ENCODE data around the gene ATP1A4.

ATP1A4 gene

DNA sequence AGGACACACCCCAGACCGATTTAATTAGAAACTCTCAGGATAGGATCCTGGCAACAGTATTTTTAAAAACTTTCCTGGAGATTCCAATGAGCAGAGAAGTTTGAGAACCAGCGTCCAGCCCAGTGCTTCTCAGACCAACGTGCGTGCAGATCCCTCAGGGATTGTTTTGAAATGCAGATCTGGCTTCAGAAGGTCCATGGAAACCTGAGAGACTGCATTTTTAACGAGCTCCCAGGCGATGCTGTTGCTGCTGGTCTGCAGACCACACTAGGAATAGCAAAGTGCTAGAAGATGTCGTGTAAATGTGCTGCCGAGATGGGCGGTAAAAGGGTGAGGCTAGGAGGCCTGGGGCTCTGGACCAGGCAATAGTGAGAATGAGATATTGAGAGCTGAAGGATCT, 20.6 kb downstream of the ATP1A4 start:
- no peak for DNase-seq (ENCODE audit: low read depth in 2 of 2)

DNA sequence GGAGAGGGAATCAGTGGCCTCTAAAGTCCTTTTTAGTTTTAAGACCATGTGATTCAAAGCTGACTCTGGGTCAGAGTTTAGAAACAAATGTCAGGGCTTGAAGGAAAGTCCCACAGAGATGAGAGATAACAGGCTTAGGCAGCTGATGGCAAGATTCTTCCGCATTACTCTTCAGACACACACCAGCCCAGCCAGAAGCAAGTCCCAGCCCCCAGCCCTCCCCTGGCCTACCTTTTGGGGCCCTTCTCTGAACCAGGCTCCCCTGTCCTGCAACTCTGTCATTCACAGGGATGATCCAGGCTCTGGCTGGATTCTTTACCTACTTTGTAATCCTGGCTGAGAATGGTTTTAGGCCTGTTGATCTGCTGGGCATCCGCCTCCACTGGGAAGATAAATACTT, 25.8 kb downstream of the ATP1A4 start:
- DNase-seq (ENCODE audit: low read depth in 2 of 2), result no peak

DNA sequence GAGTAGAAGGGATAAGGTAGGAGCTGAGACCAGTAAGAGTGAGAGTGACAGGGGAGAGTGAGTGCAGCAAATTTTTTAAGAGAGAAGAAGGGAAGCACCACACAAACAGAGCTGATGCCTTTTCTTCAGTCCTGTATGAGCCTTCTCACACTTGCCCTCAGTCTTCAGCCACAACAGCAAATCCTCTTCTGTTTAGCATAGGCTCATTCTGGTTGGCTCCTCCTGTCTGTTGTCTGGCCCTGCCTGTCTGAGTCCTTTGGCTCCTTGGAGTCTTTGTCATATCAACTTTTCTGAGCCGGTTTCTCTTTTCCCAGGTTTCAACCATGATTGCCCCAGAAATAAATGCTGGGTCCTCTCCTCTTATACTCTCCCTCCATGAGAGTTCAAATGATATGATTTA, 26.3 kb downstream of the ATP1A4 start:
- DNase-seq (ENCODE audit: low read depth in 2 of 2), result no peak

DNA sequence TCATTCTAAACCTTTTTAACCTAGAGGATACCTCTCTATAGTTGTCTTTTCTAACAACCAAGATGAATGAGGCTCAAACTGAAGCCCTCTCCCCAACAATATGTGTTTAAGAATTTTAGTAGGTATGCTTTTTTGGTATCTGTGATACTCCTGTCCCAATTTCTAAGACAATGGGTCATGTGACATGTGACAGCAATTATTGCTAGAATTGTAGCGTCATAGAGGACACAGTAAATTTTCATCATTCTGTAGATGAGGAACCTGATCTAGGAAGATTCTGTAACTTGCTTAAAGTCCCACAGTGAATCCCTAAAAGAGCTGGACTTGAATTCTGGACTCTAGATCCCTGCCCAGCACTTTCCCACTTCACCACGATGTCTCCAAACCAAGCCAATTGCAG, 27.3 kb downstream of the ATP1A4 start:
- DNase-seq (ENCODE audit: low read depth in 2 of 2), result no peak

DNA sequence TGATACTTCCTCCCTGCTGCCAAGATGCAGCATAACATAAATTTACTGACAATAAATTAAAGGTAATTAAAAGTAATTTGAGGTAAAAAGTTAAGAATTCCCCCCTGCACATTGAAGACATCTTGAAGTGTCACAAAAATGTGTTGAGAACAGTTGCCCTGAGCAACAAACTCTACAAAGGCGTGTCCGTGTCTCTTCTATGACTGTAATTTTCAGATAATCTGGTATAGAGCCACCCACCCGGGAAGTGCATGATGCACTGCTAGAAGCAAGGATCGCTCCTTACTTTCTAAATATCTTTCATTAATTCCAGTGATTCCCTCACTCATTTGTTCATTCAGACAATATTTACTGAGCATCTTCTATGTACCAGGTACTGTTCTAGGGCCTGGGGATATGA, 27.9 kb downstream of the ATP1A4 start:
- DNase-seq (ENCODE audit: low read depth in 2 of 2), result no peak

DNA sequence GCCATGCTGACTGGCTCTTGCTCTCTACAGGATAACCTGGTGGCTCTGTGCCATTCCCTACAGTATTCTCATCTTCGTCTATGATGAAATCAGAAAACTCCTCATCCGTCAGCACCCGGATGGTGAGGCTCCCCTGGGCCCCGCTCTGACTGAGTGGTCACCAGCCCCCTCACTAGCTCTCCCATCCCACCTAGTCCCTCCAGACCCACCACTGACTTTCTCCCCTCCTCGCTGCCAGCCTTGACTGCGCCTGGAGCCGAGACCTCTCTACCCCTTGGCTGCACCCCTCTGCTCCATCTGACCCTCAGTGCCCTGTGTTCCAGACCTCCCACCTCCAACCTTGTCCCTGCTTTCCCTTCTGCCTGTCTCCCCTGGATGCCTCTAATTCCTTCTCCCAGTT, 34.8 kb downstream of the ATP1A4 start:
- DNase-seq (ENCODE audit: low read depth in 2 of 2), result no peak

DNA sequence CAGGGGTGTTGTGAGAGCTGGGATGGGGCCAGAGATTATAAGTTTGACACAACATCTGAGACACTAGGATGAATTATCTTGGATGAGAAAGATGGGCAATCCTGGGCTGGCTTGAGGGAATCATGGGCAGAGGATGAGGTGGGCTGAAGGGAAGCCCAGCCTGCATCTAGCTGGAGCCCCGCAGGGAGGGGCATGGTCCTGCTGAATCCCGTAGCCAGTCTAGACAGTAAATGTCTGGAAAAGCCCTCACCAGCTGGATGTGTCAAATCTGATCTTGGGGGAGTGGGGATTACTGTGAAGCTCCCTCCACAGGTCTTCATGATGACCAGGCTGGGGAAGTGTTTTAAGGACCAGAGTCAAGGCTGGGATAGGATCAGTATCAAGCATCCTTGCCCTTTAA, 35.3 kb downstream of the ATP1A4 start:
- DNase-seq (ENCODE audit: low read depth in 2 of 2), result no peak

DNA sequence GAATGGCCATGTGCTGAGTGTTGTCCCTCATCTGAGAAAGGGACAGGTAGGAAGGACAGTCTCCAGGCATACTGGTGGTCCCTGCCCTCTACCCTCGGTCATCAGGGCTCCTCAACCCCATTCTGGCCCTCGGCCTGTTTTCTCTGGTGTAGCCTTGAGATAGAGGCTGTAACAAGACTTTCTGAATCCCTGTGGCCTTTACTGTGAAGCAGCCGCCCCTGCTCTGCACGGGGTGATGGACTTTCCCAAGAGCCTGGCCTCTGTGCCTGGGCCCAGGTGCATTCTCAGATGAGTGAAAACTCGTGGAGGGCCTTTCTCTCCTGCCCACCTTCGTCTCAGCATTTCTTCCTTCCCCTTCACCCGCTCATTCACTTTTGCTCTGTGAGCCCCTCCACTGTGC, 36.0 kb downstream of the ATP1A4 start:
- no peak for DNase-seq (ENCODE audit: low read depth in 2 of 2)

DNA sequence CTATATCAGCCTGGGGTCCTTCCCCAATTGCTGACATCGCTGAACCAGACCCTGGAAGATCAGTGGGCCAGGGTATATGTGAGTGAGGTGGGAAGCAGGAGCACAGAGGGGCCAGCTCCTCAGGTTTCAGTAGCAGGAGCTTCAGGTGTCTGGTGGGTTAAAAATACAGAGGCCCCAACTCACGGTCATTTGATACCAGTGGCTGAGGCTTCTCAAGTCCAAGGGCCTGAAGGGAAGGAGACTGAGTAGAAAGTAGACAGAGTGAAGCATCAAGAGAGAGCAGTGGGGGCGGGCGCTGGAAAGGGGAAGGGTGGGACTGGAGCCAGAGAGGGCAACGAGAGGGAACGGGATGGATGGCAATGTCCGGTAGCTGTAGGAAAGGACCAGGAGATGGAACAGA, 36.9 kb downstream of the ATP1A4 start:
- no peak for DNase-seq (ENCODE audit: low read depth in 2 of 2)

DNA sequence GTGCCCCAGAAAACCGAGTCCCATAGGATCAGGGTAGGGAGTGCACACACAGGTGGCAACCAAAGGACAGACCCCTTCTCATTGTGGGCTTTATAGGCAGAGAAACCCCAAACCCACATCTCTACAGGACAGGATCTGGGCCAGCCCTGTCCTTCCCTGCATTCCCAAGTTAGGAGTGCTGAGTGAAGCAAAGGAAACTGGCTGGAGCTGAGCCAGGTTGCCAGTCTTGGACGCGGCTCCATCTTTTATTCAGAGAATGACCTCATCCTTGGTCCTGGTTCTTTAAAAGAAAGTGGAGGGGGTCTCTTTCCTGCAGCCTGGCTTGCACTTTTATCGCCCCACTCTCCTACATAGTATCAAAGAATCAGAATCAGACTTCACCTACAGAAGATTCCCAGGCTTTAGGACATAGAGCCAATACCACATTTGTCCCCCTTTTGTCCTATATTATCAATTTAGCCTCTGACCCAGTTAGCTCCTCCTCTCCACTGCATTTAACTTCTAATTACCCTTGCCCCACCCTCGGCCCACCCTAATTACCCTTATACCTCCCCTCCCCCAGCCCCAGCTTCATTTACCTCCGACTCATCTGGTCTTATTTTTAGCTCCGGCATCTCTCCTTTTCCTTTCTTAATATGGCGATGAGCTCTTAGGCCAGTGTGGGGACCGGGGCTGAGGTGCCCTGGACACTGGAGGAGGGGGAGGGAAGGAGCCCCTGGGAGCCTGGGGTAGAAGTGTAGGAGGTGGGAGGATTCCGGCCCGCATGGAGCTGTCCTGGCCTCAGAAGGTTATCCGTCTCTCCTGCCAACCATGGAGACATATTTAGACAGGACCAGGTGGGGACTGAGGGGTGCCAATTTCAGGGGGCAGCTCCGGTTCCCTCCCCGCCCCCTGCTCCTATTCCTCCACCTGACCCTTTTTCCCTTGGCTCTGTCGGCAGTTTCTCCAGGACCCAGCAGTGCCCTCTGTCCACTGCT, 38.5 kb downstream of the ATP1A4 start, which contains the start of gene CASQ1:
CASQ1 (plus strand) TSS at position 927 of the 977 bp plus-strand sequence. CDS start 177 bp downstream, outside the sequence.
- DNase-seq (ENCODE audit: low read depth in 2 of 2), result no peak

DNA sequence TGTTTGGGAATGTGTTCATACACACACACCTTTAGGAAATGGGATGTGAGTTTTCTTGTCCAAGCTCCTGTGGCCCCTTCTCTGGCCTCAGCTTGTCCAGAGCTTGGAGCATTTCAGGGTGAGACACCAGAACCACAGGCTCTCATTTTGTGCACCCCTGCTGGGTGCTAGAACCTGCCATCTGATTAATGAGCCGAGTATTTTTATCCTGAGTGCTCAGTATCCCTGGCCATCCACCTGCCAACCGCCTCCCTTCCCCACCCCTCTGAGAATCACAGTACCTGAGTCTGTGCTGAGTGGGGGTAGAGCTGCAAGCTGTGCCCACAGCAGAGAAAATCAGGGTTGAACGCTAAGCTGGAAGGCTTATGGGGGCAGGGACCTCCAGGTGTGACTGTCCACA, 40.4 kb downstream of the ATP1A4 start:
- no peak for DNase-seq (ENCODE audit: low read depth in 2 of 2)

DNA sequence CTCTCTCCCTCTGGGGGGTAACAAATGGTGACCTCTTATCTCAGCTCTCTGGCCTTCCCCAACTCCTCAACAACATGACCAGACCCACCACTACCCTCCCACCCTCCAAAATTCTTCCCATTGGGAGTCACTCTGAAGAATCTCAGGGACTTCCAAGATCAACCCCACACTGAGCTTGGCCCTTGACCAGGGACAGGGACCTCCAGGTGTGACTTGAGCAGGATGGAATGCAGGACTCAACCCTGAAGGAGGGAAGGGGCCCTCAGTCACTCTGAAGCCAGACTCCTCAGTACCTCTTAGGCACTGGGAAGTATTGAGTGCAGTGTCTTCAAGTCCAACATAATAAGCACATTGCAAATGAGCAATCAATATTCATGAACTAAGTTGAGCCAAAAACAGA, 40.8 kb downstream of the ATP1A4 start:
- DNase-seq (ENCODE audit: low read depth in 2 of 2), result no peak

DNA sequence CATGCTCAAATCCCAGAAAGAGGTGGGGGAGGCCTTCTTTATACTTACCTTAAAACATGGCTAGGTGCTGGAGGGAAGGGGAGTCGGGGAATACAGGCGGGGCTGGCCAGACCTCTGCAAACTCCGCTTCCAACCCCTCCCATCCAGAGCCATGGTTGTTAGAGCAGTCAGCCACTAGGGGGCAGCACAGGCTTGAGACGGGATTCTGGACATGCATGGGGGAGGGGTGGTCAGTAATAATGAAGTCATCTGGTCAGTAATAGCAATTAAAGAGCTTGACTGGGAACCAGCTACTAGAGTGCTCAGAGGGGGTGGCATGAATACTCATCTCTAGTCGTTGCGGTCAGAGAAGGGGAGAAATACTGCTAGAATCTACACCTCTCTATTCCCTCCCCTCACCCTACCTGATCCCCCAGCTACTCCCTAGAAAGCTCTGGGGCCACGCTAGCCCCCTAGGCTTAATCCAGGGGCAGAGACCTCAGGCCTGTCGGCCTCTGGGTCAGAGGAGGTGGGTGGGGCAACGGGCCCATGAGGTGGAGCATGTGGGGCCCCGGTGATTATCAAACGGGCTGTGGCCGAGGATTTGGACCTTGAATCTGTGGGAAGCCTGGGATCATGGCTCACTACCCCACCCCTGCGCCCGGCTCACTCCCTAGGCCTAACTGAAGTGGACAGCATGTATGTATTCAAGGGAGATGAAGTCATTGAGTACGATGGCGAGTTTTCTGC, 41.9 kb downstream of the ATP1A4 start:
- DNase-seq (ENCODE audit: low read depth in 2 of 2), result peak; percentile 77 to 81

DNA sequence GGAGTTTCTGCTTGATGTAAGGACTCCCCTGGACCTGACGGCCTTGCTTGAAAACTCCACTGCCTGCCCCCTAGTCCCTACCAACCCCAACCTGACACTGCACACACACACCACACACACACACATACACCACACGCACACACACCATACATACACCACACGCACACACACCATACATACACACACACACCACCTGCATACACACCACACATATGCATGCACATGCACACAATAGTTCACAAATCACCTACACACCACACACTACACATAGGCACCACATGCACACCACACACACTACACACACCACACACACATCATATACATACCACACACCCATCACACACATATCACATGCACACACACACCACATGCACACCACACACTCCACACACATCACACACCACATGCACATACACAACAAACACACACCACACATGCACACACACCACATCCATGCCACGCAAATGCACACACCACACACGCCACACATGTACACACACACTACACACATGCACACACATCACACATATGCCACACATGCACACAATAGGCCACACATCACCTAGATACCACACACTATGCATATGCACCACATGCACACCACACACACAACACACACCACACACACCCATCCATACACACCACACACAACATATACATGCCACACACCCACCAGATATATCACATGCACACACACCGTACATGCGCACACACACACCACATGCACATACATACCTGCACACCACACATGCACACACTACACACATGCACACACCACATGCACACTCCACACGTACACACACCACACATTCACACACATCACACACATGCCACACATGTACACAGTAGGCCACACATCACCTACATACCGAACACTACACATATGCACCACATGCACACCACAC, 42.7 kb downstream of the ATP1A4 start:
- DNase-seq (ENCODE audit: low read depth in 2 of 2), result no peak

DNA sequence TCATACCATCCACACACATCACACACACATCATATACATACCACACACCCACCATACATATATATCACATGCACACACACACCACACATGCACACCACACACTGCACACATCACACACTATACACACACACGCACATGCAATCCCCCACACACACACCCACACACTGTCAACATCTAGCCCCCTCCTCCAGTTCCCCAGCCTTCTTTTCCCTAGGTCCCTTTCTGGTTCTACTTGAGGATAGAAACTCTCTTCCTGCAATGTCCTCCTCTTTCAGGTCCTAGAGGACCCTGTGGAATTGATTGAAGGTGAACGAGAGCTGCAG, 43.3 kb downstream of the ATP1A4 start:
- no peak for DNase-seq (ENCODE audit: low read depth in 2 of 2)

DNA sequence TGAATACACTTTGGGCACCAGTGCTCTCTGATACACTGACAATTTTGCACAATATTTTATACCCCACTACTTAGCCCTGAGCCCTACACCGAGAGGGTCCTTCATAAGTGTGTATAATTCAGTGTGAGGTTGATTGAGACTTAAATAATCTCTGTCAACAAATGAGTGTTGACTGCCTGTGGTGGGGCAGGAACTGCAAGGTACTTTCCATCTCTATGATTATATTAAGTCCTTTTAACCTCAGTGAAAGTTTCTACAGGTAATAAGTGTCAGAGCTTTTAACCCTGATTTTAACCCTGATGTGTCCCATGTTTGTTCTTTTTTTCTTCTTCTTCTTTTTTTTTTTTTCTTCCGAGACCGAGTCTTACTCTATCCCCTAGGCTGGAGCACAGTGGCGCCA, 44.7 kb downstream of the ATP1A4 start:
- DNase-seq (ENCODE audit: low read depth in 2 of 2), result no peak

DNA sequence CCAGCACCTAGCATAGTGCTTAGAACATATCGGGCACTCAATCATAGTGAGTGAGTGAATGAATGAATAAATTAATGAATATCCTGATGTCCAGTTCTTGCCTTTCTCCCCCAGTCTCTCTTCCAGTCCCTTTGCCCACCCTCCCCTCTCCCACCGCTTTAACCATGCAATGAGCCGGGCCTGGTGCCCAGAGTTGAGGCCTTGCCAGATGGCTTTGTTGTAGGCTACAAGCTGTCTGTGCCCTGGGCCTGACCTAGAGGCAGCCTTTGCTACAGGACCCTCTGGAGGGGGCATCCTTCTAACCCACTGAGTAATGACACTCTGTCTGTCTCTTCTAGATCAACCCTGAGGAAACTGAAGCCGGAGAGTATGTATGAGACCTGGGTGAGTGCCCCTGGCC, 45.8 kb downstream of the ATP1A4 start:
- no peak for DNase-seq (ENCODE audit: low read depth in 2 of 2)

DNA sequence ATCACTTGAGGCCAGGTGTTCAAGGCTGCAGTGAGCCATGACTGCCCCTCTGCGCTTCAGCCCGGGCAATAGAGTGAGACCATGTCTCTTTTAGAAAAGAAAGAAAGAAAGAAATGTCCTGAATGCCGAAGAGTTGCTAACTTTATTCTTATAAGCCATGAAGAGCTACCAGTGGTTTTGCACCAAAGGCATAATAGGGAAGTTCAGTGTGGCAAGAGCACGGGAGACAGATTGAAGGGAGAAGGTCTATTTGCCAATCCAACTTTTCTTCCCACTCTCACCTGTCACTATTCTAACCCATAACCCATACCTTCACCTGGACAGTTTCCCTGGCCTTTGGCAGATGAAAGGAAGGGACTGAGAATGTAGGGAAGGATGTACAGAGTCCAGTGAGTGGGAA, 49.4 kb downstream of the ATP1A4 start:
- no peak for DNase-seq (ENCODE audit: low read depth in 2 of 2)

DNA sequence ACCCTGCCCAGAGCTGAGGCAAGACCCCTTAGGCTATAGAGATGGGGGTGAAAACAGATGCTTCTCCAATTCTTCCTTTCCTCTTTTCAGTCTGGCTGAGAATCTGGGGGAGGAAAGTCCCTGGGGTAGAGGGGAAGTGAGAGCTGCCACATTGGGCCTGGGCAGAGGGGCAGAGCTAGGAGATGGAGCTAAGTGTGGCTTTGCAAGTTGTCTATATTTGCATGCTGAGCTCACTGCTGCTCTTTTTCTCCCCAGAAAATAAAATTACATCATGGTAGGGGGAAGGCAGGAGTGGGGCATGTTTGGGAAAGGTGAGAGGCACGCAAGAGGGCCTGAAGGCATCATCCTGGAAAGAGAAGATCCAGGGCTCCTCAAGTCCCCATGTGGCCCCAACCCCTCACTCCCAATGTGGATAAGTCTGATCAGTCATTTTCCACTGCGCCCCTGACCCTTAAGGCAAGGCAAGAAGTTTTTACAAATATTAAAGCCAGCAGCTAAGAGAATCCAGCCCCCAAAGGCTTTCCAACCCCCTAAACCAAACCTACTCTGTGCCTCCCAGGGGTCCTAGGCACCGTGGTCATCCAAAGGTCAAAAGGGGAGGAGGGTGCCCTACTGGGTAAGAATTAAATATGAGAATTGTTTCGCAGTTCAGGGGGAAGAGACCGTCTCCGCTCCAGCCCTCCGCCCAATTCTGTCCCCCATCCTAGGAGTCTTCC, 53.3 kb downstream of the ATP1A4 start:
- no peak for DNase-seq (ENCODE audit: low read depth in 2 of 2)

DNA sequence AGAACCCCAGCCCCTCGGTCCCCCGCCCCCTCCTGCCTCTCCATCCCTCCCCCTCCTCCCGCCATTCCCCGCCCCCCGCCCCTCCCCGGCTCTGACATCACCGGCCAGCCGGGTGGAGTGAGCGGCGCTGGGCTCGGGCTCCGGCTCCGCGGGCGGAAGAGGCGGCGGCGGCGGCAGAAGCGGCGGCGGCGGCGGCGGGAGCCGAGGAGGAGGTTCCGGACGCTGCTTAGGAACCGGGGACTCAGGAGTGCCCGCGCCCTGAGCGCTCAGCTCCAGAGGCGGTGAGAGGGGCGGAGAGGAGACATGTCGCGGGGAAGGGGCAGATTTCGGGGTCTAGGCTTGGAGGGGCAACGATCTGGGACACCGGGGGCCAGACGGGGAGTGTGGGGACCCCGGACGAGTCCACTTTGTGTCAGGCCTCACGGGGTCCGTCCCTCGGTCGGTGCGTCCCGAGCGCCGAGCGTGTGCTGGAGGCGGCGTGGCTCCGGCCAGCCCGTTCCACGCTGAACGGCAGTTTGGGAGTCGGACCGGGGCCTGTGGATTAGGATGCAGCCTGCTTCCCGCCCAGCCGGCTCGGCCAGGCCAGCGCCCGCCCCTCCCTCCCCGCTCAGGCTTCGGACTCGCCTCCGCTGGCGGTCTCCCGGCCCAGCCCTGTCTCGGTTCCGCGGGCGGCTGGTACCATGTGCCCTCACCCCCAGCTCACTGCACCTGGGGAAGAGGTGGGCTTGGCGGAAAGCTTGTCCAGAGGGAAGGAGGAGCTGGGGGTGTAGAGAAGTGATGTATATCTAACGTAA, 54.0 kb downstream of the ATP1A4 start, which contains the start of gene PEA15:
PEA15 (plus strand) TSS at position 143 of the 794 bp plus-strand sequence. CDS start 6,161 bp downstream, outside the sequence.
- peak; percentile 58 to 68 for DNase-seq (ENCODE audit: low read depth in 2 of 2)
